ENCODE data around the gene CGNL1.

Gene CGNL1

DNA sequence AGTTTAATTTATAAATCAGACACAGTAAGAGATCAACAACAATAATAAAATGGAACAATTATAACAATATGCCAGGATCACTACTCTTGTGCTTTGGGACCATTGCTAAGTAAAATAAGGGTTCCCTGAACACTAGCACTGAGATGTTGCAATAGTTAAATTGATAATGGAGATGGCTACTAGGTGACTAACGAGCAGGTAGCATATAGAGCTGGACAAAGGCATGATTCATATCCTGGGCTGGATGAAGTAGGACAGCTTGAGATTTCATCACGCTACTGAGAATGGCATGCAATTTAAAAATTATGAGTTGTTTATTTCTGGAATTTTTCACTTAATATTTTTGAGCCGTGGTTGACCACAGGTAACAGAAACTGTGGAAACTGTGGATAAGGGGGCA, 194.7 kb downstream of the CGNL1 start:
- TF ChIP-seq, protein P1, sequence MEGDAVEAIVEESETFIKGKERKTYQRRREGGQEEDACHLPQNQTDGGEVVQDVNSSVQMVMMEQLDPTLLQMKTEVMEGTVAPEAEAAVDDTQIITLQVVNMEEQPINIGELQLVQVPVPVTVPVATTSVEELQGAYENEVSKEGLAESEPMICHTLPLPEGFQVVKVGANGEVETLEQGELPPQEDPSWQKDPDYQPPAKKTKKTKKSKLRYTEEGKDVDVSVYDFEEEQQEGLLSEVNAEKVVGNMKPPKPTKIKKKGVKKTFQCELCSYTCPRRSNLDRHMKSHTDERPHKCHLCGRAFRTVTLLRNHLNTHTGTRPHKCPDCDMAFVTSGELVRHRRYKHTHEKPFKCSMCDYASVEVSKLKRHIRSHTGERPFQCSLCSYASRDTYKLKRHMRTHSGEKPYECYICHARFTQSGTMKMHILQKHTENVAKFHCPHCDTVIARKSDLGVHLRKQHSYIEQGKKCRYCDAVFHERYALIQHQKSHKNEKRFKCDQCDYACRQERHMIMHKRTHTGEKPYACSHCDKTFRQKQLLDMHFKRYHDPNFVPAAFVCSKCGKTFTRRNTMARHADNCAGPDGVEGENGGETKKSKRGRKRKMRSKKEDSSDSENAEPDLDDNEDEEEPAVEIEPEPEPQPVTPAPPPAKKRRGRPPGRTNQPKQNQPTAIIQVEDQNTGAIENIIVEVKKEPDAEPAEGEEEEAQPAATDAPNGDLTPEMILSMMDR (IDR thresholded peaks at IDR 0.05; ENCODE audit: low read depth, low read length) = no peak
- H3K4me3 ChIP-seq (ENCODE audit: low read depth, low read length) = no peak overlapping the region

- no peak overlapping the region for H3K4me3 ChIP-seq (ENCODE audit: low read depth, low read length)
Measured at GRCh38 chr15:57571725-57572124, 195.4 kb downstream of the CGNL1 start.

DNA sequence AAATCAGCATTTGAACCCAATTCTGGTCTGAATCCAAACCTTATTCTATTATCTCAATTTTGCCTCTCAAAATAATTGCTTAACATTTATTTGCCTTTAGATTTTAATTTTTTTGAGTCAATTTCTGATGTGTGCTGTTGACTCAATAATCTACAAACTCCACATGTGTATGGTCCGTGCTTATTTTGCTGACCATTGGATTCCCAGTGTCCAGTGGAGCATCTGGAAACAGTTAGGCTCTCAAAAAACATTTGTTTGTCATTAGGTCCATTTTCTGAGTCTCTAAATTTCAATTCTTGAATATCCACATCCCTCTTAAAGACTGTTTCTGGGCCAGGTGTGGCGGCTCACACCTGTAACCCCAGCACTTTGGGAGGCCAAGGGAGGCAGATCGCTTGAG, 196.2 kb downstream of the CGNL1 start:
- H3K4me3 ChIP-seq (ENCODE audit: low read depth, low read length) = no peak overlapping the region
- TF ChIP-seq, protein P1 (IDR thresholded peaks at IDR 0.05; ENCODE audit: low read depth, low read length) = no peak

More at GRCh38 chr15:57571725-57572124, 195.4 kb downstream of the CGNL1 start:
- TF ChIP-seq, protein P1 (IDR thresholded peaks at IDR 0.05; ENCODE audit: low read depth, low read length) = no peak

- TF ChIP-seq, protein P1 (IDR thresholded peaks at IDR 0.05; ENCODE audit: low read depth, low read length) = no peak
- no peak overlapping the region for H3K4me3 ChIP-seq (ENCODE audit: low read depth, low read length)
Measured at GRCh38 chr15:57573151-57573550, 196.8 kb downstream of the CGNL1 start.

DNA sequence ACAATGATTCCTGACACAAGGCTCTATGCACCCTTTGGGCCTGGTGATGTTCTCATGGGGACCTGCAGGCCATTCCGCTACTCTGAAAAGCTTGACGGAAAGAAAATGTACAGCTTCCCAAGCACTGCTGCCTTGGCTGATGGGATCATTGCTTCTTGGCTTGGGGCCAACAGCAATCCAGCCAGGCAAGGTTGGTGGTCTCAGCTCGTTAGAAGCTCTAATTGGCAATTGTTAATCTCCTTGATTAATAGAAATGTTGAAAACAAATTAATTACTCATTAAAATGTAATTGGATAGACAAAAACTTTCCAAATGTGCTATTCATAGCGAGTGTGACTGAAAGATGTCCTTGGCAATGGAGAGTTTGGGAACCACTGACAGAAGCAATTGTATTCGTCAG, 199.1 kb downstream of the CGNL1 start:
- TF ChIP-seq, protein P1 (IDR thresholded peaks at IDR 0.05; ENCODE audit: low read depth, low read length) = no peak
- H3K4me3 ChIP-seq (ENCODE audit: low read depth, low read length) = no peak overlapping the region

DNA sequence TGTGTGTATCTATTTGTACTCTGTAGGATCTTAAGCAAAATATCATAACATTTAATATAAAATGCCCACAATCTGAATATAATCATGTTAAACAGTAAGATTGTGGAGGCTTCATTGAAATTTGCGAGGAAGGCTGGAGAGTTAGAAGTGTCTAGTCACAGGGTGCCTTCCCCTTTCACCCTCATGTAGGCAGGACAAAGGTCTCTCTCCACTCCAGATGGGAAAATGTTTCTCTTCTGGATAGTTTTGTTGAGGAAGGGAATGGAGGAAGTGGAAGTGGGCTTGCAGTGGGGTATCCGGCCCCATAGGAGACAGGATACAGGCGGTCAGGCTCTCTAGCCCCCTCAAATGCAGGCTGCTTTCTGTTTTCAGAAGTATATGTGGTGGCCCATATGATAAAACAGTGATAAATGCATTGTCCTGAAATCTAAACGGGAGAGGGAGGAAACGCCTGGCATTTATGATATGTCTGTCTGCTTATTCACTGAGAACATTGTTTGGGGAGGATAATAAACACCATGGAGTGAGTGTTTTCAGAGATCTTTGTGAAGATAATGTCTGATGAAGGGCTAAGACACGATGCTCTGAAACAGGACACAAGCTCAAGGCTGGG, 202.1 kb downstream of the CGNL1 start:
- no peak overlapping the region for H3K4me3 ChIP-seq (ENCODE audit: low read depth, low read length)
- TF ChIP-seq, protein P1 (IDR thresholded peaks at IDR 0.05; ENCODE audit: low read depth, low read length) = no peak

DNA sequence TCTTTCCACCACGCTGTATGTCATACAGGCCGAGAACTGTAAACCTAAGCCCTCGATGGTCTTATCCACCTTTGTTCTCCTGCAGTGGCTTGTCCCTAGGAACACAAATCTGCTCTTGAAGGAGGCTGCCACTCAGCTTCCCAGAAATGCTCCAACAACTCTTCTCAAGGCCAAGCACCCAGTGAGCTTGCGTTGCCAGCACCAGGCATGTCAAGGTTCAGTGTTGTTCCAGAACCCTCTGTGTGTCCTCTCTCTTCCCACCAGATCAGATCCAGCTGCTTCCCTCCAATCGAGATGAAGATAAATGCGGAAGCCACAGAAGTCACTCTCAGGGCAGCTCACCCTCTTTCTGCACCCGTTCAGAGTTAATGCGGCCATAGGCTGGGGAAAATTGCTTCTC, 204.1 kb downstream of the CGNL1 start:
- no peak overlapping the region for H3K4me3 ChIP-seq (ENCODE audit: low read depth, low read length)
- TF ChIP-seq, protein P1 (IDR thresholded peaks at IDR 0.05; ENCODE audit: low read depth, low read length) = no peak
